ENCODE measurements around the gene ZBTB20.

DNA sequence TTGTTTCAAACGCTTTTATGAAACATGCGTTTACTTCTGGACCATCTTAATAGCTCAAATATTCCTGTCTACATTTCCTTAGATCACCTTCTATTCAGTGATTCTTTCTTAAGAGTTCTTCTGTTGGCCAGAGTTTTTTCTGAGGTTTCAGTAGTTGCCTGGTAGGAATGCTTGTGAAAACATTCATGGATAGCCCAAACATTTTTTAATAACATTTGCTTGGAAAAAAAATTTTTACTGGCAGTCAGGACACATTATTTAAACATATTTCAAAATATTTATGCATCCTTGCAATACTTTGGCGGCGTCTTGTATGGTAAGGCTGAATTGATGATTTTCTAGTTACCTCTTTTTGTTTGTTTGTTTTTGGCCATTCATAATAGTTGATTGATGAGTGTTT is 47.4 kb upstream of the ZBTB20 start:
- TF ChIP-seq CTCF (IDR thresholded peaks at IDR 0.05; ENCODE audit: insufficient read depth, low read length): no peak
- TF ChIP-seq GABPA (IDR thresholded peaks at IDR 0.05; ENCODE audit: low read depth): no peak
- TF ChIP-seq POLR2AphosphoS5 (IDR thresholded peaks at IDR 0.05; ENCODE audit: low read depth): no peak
